Measurements from ENCODE around the gene STX16.
A peak's percentile ranks its signal among the peaks of the same experiment; 100 is the strongest.

STX16 gene

DNA sequence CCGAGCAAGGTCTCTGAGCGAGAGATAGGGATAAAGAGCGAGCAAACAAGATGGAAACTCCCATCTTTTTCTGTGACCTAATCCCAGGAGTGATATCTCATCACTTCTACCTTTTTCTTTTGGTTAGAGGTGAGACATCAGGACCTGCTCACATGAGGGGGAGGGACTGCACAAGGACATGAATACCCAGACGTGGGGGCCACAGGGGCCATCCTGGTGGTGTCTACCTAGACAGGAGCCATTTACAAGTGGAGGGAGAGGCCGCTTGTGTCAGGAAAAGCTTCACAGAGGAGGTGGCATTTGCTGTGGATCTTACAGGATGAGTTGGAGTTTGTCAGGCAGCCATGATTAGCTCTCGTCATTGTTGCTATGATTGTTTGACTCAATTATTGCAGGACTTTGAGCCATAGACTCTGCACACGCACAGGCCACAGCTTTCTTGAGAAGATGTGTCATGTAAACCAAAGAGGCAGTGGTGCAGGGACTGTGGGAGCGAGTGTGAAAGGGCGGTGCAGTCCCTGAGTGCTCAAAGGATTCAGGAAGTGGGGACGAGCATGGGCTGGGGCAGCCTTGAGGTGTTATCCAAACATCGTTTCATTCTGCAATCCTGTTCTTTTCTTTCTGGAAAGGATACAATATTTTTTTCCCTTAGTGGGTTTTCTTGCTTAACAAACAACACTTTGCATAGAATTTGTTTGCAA lies 49.2 kb downstream of the STX16 start:
- peak; percentile 28 for DNase-seq

DNA sequence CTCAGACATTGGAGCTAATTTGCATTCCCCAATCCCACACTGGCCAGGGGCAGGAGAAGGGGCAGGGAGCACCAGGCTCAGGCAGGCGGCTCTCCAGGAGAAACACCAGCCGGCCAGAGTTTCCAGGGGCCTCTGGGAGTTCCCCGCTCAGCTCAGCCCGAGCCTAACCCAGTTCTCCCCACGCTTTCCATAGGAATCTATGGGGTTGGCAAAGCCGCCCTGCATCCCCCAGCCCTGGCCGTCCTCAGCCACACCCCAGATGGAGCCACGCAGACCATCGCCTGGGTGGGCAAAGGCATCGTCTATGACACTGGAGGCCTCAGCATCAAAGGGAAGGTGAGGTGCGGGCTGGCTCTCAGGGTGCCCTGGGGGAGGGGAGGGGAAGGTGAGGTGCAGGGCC lies 49.7 kb downstream of the STX16 start:
- DNase-seq: no peak

DNA sequence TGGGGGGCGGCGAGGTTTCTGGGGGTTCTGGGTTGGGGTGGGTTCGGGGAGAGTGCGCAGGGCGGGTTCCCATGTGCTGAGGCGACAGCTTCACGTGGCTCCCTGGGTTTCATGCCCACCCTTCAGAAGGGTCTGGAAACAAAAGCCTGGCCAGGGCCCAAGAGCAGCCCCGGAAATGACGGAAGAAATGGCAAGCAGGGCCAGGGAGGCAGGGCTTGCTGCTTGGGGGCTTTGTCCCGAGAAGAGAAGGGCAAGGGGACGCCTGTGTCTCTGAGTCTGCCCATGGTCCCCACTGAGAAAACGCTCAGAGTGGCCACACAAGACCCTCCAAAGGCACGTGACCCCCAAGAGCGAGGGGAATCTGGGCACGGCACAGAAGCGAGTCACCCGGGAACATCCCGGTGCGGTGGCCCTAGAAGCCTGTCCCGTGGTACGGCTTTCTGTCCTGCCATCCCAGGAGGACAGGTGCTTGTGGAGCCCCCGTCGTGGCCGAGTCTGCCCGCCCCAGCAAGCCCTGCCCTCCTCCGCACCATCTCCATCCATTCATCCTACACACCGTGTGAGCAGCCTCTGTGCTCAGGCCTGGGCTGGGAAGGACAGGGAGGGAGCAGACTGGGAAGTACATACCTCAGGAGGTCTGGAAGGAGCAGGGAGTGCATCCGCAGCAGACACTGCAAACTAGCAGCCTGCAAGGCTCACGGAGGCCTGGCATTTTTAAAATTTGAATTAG lies 50.5 kb downstream of the STX16 start:
- DNase-seq: no peak

DNA sequence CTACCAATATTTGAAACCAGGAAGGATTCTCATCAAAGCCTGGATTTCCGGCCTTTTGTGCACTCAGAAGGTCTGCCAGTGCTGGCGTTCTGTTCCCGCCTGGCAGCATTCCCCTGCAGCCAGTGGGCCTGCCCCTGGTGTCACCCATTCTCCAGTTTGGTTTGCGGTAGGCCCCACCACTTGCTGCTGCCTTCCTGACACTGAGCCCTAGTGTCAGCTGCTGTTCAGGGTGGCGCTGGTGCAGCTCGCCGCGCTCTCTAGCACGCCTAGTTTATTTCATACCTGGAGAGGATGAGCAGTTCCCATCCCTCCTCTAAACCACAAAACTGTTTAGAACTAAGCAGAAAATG lies 51.1 kb downstream of the STX16 start:
- no peak for DNase-seq

DNA sequence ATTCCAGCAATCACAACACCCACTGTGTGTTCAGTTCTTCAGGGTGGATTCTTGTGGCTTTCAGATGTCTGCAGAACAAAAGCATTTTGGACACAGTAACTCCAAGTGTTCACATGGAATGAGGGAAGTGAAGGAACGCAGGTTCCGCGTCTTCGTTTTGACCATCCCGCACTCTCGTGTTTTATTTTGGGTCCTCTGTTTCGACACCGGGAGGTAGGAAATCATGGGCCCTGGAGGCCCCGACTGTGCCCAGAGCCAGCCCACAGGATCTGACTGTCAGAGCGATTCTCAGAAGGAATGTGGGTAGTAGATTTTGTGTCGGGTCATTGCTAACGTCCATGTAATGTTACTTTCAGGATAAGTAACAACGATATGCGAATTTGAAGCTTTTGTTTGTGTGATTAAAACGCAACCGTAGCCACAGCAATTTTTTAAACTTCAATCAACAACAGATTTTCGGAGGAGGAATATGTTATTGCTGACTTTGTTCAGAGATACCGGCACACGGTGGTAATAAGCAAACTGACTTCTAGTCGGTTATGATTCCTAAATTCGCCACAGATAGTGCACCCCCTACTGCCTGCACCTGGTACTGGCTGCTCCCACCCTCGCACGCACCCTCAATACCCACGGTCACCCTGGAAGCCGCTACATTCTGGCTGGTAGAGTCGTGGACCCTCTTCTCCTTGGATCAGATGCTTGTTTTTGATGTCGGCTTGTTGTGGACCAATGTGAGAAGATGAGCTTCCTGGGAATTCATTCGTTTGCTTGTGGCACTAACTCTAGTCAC lies 52.0 kb downstream of the STX16 start:
- no peak for DNase-seq

DNA sequence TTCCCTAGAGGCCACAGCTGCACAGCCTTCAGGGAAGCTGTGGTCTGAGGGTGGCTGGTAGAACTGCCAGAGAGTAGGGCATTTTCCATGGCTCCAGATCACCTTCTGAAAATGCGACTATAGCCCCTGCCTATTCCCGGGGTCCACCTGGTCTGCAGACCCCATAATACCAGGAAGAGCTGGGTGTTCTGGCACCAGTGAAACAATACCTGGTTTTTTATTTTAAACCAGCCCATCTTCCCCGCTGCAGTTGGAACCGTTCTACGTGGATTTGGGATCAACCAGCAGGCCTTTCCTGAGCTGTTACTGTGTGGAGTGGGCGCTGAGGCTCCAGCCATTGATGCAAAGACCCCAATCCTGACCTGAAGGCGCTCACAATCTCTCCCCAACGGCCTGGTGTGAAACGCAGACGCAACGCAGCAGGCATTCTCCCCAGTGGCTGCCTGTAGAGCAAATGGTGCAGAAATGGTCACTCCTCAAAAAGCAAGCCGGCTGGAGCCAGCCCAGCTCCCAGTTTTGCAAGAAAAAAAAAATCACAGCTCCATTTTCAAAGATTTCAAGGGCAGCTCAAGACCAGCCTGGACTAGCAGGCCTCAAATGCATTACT lies 52.8 kb downstream of the STX16 start:
- no peak for DNase-seq

DNA sequence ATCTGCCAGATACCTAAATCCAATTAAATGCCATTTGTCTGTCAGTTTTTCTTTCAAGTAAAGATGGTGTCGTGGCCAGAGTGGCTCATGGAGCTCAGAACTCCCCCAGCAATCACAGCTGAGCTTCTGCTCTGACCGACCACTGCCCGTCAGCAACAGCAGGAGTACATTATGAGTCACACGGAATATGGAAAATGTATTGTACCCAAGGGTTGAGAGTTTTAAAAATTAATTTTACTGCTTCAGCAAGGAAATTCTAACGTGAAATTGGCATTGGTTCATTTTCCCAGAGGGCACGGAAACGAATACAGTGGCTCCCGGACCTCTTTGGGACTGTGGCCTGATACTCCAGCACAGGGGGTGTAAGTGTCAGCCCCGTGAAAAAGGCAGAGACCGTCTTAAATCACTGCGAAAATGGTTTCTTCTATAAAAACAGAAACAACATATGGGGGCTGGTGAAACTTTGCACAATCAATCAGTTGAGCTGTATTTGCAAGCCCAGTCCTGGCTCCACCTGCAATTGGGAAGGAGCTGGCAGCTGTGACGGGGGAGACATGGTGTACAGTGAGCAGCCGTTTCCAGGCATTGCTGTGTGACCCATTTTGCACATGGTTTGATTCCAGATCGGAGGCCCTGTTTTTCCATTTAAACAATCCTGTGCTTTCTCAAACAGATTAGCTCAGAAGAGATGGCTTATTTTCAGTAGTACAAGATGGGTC lies 54.3 kb downstream of the STX16 start:
- no peak for DNase-seq

DNA sequence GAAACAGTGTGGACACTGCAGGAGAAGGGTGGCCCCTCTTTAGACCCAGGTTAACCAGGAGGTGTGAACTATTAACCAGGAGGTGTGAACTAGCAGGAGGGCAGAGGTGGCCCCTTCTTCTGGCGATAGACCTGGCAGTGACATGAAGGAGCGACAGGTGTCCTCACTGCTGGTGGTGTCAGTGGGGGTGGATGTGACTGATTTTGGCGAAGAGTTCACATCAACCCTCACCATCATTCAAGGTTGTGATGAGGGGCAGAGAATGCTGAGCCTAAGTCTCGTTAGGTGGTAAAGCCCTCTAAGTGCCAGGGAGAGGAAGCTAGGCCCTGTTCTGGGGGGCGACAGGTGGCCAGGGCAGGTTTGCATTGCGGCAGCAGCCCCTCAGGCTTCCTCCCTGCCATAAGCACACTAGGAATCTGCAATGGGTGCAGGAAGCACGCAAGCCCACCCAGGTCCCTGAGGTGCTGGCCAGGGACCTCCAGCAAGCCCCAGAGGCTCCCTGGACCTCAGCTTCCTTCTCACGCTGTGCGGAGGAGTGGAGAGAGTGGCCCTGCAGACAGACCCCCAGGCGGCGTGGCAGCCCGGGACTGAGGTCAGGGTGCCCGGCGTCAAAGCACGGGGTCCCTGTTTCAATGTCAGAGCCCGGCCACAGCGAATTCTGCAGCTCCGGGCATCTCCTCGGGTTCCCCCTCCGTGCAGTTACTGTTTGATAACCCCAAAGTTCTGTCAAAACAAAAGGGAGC lies 55.2 kb downstream of the STX16 start:
- no peak for DNase-seq

DNA sequence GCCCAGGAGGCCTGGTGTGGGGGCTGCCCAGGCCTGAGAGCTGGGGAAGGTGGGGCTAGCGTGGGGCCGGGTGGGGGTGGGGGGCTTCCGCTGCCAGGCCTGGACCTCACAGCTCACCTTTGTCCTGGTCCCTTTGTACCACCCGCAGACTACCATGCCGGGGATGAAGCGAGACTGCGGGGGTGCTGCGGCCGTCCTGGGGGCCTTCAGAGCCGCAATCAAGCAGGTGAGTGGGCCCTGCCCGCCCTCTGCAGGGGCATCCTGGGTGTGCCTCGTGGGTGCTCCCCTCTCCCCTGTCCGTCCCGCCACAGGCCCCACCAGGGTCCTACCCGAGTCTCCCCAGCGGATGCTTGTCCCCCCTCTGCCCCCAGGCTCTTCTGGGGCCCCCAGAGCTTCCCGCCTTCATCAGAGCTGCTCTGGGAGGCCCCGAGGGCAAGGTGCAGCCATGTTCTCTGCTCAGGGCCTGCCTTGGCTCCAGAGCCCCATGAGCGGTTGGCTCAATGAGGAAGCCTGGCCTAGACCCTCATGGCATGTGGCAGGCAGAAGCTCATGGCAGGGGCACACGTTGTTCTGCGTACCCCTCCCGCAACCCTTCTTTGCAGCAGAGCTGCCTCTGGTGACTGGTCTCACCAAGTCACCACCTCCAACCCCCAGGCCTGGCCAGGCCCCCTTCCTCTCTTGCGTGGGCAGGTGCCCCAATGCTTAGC lies 56.0 kb downstream of the STX16 start:
- no peak for DNase-seq

DNA sequence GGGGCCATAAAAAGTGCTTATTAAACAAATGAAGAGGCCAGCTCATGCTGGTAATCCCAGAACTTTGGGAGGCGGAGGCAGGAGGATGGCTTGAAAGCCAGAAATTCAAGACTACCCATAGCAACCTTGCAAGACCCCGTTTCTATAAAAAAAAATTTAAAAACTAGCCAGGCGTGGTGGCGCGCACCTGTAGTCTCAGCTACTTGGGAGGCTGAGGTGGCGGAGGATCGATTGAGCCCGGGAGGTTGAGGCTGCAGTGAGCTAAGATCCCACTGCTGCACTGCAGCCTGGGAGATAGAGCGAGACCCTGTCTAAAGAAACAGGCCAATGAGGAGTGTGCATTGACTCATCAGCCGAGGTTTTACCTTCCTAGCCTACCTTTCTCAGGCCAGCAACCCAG lies 56.7 kb downstream of the STX16 start:
- no peak for DNase-seq

DNA sequence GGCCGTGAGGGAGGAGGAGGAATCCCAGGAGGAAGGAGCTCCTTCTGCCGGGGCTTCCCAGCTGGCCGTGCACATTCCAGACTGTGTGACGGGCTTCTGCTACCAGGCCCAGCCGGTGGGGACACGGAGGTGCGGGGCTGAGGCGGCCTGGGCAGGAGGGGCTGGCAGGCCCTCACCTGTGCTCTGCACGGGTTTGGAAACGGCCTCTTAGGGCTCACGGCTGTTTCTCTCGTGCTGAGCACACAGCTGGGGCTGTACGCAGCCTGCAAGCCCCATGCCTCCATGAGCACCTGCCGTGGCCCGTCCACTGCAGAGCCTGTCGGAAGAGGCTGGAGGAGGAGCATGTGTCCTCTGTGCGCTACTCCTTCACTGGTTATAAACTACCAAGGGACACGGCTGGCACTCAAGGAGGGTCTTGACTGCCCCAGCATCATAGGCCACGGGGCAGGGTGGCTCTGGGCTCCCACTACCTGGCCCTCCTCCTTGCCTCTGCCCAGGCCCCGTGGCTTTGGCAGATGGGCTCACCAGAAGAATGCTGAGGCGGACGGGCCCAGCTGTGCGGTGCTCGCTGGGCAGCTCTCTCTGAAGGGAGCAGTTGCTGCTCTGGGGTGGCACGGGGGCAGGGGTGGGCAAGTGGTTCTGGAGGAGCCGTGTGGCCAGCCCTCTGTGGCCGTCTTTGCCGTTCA lies 57.3 kb downstream of the STX16 start:
- DNase-seq: no peak

DNA sequence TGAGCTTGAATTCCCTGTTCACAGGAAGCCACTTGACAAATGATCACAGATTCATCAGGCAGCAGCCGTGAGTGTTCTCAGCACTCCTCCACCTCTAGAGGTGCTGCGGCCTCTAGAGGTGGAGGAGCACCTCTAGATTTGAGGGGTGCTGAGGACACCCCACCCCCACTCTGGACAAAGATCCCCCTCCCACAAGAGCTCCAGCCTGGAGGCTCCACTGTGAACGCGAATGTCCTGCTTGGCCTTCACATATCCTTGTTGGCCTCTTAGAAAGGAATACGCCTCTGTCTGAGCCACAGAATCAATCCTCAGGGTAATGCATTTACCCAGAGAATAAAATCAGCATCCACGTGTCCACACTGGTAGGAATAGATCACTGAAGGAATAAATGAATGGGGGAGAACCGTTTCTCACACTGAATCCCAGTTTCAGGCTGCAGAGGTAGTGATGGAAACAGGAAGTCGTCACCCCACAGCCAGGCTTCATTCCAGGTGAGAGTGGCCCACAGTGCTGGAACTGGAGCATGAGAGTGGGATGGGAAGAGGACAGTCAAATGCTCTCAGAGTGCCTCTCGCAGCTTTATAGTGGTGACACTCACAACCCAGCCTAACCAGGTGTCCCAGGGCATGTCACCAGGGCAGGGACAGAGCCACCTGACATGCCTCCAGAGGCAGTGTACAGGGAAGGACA lies 58.1 kb downstream of the STX16 start:
- no peak for DNase-seq

DNA sequence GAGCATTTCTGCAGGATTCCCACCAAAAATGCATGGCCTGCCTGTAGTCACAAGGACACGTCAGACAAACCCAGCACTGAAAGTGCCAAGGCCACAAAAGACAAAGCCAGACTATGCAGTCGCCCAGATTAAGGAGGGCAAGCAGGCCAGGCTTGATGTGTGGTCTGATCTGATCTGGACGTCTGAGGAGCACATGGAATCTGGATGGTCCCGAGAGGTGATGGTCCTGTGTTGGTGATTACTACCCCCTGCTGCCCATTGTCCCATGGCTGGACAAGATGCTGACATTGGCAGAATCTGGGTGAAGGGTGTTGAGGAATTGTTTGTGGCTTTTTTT lies 58.6 kb downstream of the STX16 start:
- no peak for DNase-seq

DNA sequence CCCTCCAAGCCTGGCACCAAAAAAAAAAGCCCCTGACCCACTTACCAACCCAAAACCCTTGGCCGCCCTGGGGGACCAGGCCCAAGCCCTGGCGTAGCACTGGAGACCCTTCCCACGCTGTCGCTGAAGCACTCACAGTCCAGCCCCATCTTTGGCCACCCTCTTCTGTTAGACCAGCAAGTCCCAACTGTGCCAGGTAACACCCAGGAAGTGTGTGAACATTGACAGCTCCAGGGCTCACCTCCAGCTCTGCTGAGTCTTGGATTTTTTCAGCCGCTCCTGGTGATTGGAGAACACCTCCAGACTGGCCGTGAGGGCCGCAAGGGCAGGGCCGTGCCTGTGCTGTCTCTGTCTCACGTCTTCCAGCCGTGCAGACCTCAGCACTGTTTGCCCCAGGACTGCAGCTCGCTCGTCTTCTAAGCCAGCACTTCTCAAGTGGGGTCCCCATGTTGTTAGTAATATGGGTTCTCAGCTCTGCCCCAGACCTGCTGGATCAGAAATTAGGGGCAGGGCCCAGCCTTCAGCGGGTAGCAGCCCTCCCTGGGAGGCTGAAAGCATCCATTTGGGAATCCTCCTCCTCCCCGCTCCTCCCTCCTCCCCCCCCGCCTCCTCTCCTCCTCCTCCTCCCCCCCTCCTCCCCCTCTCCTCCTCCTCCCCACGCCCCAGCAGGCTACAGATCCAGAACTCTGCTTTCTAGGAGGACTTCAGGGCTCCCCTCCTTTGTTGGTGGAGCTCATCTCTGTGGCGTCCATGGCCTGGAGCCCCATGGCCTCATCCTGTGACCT lies 59.6 kb downstream of the STX16 start:
- no peak for DNase-seq

DNA sequence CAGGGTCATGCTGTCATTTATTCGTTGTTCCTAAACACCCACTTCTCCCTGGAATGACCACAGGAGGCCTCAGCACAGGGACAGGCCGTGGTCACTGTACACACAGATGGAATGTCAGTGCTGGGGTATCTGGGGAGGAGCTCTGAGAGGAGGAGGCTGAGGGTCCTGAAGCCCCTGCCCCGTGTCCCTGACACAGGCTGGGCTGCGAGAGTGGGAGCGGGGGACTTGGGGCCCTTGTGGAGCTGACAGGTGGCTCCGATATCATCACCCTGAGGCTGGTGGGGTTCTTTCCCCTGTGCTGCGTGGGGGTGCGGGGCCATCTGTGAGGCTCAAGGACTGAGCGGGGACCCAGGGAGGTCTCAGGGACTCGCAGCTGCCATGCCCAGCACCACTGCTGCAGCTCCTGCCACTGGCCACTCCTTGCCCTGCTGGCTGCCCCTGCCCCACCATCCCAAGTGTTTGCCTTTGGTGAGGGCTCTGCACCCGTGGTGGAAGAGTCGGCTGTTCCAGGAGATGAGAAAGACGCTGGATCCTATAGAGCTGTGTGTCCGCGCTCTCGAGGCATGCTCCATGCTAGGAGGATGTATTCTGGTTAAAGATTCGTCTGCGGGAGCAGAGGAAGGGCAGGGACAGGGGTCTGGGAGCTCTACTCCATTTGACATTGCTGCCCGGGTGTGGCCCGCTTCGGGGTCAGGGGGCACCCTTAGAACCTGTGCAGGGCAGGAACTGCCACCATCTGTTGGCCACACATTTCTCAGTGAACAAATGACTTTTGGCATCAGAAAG lies 60.4 kb downstream of the STX16 start:
- DNase-seq: no peak

DNA sequence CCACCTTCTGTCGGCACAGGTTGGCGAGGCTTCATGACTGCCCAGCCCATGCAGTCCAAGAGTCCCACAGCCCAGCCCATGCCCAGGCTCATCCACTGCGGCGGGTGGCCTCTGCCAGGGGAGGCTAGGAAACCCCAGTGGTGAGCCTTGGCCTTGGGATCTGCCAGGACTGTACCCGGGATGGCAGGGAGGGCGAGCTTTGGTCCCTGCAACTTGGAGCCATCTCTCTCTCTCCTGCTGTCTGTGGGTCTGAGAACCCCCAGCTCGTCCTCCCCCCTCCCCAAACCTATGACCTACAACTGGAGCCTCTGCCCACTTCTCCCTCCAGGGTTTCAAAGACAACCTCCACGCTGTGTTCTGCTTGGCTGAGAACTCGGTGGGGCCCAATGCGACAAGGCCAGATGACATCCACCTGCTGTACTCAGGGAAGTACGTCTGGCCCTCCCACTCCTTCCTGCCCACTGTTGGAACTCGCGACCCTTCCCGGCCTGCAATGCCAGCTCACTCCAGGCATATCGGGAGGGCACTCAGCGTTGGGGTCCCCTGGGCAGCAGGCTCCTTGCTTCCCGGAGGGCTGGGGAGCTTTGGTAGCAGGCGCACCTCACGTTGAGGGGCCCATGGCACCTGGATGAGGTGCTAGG lies 61.2 kb downstream of the STX16 start:
- DNase-seq: no peak

DNA sequence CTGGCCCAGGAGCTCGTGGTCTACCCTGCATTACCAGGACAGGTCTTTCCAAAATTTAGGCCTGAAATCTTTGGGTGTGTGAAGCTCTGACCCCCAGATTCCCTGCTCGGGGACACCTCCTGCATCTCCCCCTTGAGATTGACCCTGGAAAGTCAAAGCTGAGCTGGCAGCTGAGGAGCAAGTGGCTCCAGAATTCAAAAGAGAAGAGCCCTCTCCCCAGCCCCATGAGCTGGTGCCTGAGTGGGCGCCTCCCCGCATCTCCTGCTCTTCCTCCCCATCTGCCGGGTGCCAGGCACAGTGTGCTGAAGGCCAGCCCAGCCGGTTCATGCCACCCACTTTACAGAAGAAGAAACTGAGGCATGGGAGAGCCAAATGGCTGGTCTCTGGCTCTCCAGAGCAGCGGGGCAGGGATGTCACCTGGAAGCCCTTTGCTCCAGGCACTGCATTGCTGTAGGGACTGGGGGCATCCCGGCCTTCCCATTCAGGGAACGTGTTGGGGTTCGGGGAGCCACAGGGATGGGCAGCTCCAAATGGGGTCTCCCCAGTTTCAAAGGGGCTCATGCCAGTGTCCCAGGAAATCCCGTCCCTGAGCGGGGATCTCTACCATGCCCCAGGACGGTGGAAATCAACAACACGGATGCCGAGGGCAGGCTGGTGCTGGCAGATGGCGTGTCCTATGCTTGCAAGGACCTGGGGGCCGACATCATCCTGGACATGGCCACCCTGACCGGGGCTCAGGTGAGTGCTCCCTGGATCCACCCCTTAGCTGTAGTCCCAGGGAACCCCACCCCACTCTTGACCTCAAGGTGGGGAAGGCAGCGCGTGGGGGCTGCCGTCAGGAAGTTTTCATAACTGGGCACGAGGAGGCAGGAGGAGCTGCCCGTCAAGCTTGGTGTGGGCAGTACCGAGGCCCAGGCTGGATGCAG lies 62.0 kb downstream of the STX16 start:
- DNase-seq: no peak
